ENCODE results near the gene C11orf91.
"Not testable (repeated sequence)": the region's sequence is repeated elsewhere in the genome, so short reads cannot be mapped to it uniquely, and the experiment has no call there.

C11orf91 gene

DNA sequence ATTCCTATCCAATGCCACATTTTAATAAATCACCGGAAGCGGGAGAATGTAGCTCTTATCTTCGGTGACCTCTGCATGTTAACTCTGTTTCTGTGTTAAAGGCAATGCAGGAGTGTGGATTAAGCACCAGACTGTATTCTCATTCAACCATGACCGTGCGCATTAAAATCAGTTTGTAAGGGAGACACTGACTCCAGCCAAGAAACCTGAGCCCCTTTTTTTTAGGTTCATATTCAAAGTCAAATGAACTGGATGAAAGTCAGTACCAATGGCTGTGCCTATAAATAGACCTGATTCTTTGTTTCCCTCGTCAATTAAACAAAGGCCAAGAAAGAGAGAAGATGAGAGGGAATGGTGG, 32.2 kb downstream of the C11orf91 start:
- no peak for DNase-seq

DNA sequence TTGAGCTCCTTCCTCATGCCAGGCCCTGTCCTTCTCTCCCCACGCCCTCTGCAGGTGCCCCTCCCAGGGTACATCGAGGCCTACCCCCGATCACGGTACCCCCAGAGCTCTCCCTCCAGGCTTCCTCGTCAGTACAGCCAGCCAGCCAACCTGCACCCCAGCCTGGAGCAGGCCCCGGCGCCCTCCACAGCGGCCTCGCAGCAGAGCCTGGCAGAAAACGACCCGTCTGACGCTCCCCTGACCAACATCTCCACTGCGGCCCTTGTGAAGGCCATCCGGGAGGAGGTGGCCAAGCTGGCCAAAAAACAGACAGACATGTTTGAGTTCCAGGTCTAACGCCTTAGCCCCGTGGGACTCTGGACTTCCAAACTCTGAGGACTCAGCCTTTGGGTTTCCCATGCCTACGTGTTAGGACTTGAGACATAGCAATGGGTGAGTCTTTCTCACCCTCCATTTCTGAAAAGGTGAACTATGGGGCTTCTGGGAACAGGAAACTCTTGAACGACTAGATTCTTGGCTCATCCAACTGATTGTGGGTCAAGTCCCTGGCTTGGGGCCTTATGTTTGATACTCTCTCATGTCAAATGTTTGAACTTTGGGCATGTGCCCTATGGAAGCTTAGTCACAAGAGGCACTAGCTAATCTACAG, 32.7 kb downstream of the C11orf91 start:
- no peak for DNase-seq

DNA sequence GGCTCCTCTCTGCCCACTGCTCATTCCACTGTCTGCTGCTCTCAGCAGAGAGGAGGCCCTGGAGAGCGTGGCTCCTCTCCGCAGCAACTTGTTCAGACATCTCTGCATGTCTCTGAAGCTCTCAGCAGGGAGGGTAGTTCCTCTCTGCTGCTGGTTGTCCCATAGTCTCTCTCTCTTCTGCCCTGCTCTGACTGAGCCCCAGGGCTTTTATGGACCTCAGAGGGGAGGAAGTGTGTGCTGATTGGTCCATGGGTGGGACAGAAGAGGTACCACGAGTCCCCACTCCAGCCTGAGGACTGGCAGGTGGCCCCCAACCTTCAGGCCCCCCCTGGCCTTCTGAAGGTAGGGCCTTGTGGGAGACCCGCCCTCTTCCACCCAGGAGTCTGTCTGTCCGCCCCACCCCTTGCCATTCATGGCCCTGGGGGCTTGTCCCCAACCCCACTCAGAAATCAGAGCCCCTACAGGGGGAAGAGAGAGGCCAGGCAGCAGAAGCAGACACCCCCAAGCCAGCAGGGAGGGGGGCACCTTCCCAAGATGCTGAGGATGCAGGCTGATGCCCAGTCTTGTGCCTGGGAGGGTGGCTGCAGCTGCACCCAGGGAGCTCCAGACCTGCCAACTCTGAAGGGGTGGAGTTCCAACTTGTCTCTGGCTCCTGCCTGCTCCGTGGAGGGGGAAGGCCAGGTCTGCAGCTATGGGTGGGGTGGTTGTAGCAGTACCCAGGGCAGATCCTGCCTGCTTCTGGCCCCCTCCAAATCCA, 35.1 kb downstream of the C11orf91 start:
- no peak for DNase-seq

DNA sequence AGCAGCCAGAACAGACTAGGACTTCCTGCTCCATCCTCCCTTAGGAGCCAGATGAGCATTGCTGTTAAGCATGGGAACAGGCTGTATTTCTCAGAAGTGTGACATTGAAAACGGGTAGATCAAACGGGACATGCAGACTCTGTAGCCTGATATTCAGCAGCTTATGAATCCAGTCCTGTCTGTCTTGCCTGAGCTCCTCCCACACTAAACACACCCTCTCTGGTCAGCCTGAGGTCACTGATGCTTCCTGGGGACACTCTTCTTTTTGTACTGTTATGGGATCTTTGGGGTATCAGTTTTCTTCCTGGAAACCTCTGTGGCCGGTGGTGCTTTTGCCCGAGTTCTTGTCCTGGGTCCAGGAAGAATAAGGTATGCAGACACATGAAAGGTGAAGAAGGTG, 35.8 kb downstream of the C11orf91 start:
- DNase-seq: no peak

DNA sequence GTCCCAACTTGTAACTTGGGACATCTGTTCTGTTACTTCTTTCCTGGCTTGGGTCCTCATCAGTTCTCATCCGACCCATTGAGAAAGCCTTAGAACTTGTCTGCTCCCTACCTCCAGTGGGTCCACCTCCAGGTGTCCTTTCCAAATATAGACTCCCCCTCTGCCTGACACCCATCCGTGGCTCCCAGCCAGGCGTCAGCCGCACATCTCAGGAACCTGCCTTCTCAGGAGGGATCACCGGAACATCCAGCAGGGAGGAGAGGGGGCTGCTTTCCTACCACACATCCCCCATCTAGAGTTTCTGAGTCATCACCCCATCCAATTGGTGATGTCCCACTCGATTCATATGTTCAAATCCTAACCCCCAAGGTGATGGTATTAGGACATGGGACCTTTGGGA, 36.5 kb downstream of the C11orf91 start:
- no peak for DNase-seq

DNA sequence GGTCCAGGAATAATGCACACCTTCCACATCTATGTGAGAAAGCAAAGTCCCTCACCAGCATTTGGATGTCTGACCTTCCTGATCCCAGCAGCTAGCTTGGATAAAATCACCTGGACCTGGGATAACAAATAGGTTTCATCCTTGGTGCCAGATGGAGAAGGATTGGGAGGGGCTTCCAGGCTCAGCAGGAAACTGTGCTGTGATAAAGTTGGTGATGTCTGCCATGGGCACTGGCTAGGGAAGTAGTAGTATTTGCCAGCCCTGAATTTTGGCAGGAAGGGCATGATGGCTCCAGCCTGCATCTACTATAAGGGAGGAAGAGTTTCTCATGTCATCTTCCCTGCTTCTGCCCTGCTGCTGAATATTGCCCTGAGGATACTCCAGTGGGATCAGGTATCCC, 37.5 kb downstream of the C11orf91 start:
- DNase-seq: no peak

DNA sequence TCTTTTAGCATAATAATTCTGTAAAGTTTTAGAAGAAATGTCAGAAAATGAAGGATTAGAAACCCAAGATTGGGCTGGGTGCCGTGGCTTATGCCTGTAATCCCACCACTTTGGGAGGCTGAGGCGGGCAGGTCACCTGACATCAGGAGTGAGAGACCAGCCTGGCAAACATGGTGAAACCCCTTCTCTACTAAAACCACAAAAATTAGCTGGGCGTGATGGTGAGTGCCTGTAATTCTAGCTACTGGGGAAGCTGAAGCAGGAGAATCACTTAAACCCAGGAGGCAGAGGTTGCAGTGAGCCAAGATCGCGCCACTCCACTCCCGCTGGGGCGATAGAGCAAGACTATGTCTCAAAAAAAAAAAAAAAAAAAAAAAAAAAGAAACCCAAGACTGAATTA, 39.1 kb downstream of the C11orf91 start:
- DNase-seq: not testable (repeated sequence)

DNA sequence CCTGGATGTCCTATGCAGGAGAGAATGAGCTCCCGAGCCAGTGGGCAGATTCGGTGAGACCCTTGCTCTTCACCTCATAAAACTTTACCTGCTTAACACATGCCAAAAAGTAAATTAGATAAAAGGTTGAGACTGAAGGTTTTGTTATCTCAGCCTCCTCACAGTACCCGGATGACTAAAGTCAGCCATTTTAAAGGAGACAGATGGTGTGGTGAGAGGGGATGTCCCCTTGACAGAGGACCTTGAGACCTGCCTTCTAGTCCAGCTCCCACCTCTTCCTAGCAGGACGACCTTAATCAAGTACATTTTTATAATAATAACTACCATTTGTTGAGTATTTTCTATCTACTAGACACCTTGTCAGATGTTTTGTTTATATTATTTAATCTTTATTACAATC, 39.7 kb downstream of the C11orf91 start:
- DNase-seq: no peak

DNA sequence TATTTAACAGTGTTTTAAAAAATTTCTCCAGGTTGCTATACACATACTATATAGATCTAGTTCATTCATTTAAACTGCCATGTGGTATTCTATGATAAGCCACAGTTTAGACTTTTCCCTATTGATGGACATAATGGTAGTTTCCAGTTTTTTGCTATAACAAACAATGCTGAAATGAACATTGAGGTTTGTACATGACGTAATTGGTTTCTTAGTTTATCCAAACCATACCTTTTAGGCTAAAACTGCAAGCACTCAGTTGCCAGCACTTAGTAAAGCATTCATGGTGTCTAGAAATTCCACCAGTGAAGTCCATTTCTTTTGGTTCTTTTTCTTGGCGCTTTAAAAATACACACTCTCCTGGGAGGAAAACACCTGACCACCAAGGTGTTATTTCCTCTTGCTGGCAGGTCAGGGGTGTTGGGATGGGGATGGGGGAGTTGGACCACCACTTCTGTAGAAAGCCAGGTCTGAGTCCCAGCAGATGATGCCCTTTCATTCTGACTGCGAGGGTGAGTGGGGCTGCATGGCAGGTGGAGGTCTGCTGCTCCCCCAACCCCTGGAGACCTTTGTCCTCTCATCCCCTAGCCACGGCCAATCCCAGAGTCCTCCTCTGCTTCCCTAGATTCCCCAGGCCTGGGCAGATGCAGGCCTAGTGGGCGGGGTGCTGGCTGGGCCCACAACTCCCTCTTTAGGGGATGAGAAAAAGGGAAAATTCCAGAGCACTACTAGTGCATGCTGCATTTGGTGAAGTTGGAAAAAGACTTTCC, 41.1 kb downstream of the C11orf91 start:
- no peak for DNase-seq

DNA sequence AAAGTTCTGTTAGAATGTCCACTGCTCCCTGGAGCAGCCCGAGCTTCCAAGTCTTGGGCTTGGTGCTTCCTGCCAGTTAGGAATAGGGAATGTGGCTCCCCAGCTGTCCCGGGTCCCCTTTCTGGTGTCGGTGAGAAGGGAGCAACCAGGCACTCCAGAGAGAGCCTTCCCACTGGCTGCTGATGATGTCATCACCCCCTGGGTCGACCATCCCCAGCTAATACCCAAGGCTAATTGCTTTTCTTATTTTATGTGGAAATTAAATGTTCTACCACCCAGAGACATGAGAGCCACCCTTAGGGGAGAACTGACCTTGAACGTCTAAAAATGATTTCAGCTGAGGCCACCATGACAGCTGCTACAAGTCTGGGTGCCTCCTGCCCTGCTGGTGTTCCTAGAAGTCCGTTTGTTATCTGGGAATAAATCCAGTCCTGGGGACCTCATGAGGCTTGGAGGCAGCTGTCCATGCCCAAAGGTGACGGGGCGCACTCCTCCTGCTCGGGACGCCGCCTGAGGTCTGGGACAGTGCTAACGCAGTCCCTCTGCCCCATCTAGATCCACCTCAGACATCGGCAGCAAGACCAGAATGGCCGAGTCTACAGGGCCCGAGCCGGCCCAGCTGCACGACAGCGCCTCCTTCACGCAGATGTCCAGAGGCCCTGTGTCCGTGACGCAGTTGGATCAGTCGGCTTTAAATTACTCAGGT, 42.3 kb downstream of the C11orf91 start:
- DNase-seq: no peak

DNA sequence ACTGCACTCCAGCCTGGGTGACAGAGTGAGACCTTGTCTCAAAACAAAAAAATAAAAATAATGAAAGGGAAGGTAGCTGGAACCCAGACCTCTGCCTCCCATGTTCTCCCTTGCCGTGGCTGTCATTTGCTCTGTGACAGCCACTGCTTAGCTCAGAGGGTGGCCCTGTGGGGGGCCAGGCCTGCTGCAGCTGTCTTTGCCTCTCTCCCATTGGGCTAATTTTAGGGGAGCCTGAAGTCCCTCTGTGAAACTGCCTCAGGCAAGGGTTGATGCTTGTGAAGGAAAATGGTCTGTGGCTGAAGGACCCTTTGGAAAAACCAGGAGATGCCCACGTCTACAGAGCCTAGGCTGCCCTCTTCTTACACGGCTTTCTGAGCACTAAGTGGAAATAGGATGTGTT, 42.9 kb downstream of the C11orf91 start:
- no peak for DNase-seq

DNA sequence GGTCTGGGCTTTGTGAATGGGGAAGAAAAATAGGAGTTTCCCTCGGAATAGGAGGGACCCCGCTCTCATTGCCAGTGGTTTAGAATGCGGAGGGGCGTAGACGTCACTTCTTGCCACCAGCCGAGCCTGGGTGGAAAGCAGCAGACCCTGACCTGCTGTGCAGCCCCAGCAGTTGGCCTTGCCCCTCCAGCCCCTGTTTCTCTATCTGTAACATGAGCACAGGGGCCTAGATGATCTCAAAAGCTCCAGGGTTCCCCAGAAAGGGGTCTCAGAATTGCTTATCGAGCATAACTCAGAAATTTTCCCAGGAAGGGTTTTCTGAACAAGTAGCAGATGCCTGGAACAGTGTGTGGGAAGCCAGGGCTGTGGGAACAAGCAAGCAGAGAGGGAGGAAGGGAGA, 43.9 kb downstream of the C11orf91 start:
- no peak for DNase-seq

DNA sequence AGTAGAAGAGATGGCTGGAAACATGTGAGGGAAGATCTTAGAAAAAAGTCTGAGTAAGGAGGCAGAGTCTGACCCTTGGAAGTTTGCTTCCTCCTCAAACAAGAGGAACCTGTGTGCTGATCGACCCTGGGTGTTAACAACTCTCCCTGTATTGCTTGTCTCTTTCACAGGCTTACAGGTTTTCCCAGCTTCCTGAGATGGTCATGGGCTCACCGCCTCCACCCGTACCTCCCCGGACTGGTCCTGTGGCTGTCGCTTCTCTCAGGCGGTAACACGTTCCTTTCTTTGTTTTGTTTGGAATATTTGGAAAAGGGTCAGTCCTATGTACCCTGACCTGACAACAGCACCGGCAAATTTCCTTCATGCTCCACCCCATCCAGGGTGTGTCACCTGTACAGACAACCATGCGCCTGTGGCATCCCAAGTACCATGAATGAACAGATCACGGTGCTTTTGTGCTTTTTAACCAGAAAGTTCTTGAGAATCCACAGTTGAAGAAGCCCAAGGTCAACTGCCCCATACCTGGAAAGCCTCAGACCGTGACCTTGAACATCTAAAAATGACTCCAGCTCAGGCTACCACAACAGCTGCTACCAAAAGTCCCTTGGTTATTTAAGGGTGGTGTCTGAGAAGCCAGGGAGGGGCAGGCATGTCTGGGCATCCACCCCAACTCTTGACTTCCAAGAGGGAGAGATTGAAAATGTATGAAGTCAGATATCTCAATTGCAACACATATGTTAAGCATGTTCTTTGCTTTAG, 44.6 kb downstream of the C11orf91 start:
- no peak for DNase-seq

DNA sequence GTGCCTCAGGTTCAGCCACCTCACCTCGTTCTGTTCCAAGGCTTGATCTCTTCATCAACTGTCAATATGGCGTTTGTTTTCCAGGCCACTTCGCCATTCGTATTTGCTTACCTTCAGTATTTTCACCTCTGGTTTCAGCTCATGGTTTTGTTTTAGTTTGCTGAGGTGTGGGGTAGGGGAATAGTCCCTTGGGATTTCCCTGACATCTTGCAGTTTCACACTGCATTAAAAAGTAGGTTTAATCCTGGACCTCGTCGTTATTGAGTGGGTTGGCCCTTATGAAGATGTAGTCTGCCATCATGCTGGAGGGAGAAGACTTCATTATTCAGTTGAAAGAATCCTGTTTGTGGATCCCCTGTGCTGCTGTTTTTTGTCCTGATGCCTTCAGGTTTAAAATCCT, 46.0 kb downstream of the C11orf91 start:
- DNase-seq: no peak

DNA sequence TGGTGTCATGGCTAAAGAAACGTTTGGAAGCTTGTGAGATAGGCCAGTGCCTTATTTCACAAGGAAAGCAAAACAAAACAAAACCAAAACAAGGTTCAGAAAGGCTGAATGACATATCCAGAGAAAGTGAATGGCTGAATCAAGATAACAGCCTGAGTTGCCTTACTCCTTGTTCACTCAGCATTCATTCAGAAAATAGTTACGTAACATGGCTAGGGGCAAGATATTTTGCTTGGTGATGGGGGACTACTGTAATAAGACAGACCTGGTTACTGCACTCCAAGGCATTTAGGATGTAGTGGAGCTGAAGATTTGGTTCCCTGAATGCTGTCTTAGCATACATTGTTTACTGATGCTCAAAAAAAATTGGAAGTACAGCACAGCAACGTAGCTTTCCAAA, 47.7 kb downstream of the C11orf91 start:
- DNase-seq: no peak

DNA sequence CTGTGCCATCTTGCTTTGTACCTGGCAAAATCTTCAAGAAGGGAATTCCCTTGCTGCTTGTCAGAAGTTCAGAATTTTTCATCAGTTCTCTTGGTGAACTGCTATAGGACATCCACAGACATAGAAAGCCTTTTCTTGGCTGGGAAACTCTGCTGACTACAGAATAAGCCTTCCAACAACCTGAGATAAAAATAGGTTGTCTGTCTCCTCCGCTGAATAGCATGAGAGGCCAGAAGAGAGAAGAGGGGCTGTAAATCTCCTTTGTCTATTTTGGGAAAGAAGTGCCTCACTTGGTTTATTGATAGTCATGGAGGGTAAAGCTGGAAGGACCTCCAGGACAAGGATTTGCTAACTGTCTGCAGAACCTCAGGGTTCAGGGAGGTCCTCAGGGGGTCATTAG, 48.2 kb downstream of the C11orf91 start:
- no peak for DNase-seq

DNA sequence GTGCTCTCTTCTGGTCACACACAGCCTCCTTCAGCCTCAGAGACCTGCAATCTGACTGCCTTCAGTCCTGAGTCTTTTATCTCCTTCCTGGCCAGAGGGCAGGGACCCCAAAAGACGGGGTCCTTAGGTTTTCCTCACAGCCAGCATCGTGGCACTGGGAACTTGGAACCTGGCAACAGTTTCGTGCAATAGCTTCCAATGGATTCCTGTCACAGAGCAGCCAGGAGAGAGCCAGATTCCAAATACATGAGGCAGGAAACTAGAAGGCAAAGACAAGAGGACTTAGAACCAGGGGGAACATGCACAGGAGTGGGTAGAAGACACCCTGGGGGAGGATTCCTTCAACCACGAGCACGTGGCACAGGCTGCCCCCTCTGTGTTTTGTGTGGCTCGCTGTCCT, 48.6 kb downstream of the C11orf91 start:
- DNase-seq: no peak

DNA sequence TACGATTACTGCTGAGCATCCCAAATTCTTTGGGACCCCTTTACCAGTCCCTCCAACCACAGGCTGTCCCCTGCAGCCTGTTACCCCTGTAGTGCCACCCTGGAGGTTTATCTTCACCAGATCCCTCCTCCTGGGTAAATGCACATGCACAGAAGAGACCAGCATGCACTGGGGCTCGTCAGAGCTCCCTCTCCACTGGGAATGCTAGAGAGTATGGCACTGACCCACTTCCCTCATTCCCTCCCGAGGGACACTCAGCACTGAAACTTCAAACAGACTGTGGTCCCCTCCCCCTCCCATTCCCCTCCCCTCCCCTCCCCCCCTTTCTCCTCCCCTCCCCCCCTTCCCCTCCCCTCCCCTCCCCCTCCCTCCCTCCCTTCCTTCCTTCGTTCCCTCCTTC, 49.1 kb downstream of the C11orf91 start:
- no peak for DNase-seq

DNA sequence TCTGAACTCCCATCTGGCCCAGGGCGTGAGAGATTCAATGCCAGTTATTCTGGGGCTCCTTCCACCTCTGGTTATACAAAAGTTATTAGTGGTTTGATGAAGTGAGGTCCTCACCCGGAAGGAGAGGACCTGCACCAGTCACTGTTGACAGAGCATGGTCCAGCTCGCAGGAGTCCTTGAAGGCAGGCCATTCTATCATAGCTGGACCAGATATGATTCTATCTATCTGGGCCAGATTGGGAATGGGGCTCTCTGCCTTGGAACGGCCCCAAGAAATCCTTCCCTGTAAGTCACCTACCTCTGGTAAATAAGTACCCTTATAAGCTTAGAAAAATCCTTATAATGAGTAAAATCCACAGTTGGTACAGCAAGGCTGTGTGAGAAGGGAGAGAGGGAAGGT, 50.7 kb downstream of the C11orf91 start:
- no peak for DNase-seq

All from T-helper 9 cell (primary cell).